ACC112 (cell line): ENCODE results near the gene TFF1.

Source experiments
- H2AFZ ChIP-seq: fragments of 200-600 bp; sonication (generic); one replicate; pipeline ENCODE4 v1.6.0; 2017; ENCODE audit warnings: antibody characterized with exemption, low read length; ENCODE audit not compliant: unreplicated experiment
- H3K27ac ChIP-seq: fragments of 200-600 bp; sonication (generic); 2 replicates; pipeline ENCODE4 v1.5.1; 2014; ENCODE audit warnings: low read depth, mild to moderate bottlenecking, antibody characterized with exemption, low read length, moderate library complexity
- H3K27me3 ChIP-seq: fragments of 200-600 bp; sonication (generic); 2 replicates; pipeline ENCODE4 v1.6.1; 2014; ENCODE audit warnings: mild to moderate bottlenecking, antibody characterized with exemption, low read length, moderate library complexity, mixed read lengths; ENCODE audit not compliant: insufficient read depth
- H3K36me3 ChIP-seq: fragments of 200-600 bp; sonication (generic); 2 replicates; pipeline ENCODE4 v1.6.1; 2016; ENCODE audit warnings: mild to moderate bottlenecking, antibody characterized with exemption, low read length, moderate library complexity, mixed read lengths; ENCODE audit not compliant: insufficient read depth
- H3K4me1 ChIP-seq: fragments of 200-600 bp; sonication (generic); one replicate; pipeline ENCODE4 v1.6.1; 2016; ENCODE audit warnings: low read length, mixed read lengths; ENCODE audit not compliant: insufficient read depth, unreplicated experiment, control insufficient read depth
- H3K4me3 ChIP-seq: fragments of 200-600 bp; sonication (generic); 2 replicates; pipeline ENCODE4 v1.5.1; 2014; ENCODE audit warnings: mild to moderate bottlenecking, low read depth, low read length
- H3K79me2 ChIP-seq: fragments of 200-600 bp; sonication (generic); one replicate; pipeline ENCODE4 v1.6.0; 2016; ENCODE audit warnings: low read length; ENCODE audit not compliant: control insufficient read depth, unreplicated experiment, insufficient read depth

Gene TFF1

DNA sequence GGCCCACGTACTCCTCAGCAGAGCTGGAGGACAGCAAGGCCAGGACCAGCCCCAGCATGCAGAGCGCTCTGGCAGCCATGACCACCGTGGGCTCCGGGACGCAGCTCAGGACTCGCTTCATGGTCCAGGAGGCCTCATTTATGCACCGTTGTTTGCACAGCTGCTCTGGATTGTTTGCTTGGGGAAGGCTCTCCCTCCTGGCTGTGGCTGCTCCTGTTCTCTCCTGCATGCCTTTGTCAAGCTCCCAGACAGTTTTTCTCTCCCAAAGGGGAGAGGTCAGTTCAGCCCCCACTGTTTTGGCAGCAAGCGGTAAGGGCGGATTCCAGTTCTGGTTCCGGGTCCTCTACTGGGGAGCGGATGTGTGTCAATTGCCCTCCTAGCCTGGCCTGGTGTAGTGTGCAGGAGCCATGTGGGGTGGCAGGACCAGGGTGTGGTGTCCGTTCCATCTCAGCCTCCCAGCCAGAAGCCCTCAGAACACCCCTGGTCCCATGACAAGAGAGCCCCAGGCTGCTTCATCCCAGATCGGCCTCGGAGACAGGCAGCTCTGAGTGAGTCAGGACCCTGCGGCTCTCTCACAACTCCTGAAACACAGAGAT is 50.9 kb downstream of the TFF1 start, which contains the start of gene TFF3:
TFF3 (minus strand) TSS at position 114 of the 596 bp plus-strand sequence; CDS start at position 79, 35 bp downstream.
- no peaks in the 10 kb centered on the region for H3K79me2 ChIP-seq
- no peaks in the 10 kb centered on the region for H3K36me3 ChIP-seq
- H2AFZ ChIP-seq = no peak within 1 kb of the TSS
- peaks cover 80% of the 10 kb centered on the region for H3K27me3 ChIP-seq
- H3K4me3 ChIP-seq = no peak within 1 kb of the TSS
- no peak within 1 kb of the TSS for H3K27ac ChIP-seq
- H3K4me1 ChIP-seq = no peaks in the 10 kb centered on the region

DNA sequence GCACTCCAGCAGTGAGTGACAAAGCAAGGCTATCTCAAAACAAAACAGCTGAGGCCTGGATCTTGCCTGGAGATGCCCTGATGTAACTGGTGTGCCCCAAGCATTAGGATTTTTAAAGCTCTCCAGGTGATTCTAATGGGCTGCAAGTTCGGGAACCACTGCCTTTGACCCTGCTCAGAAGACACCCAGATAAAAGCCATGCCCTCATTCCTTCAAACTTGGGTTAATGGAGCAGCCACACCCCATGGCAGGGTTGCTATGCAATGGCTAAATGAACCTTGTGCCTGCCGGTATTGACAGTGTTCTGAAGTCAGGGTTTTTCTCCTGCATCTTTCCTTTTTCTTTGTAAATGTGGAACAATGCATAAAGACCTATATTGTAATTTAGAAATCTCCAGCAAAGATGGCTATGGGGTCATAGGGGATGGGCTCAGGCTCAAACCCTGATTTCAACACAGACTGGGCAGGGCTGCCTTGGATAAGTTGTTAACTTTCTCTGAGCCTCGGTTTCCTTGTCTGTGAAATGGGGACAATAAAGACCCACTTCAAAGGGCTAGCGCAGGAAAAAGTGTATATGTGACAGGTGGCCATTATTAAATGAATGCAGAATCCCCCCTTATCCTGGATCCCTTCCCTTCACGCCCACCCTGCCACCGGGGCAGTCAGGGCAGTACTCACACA is 51.6 kb downstream of the TFF1 start:
- no peak overlapping the region for H2AFZ ChIP-seq
- no peak overlapping the region for H3K4me3 ChIP-seq
- H3K4me1 ChIP-seq = no peaks in the 10 kb centered on the region
- no peak overlapping the region for H3K27ac ChIP-seq
- H3K36me3 ChIP-seq = no peaks in the 10 kb centered on the region
- H3K27me3 ChIP-seq = peaks cover 81% of the 10 kb centered on the region
- H3K79me2 ChIP-seq = no peaks in the 10 kb centered on the region

DNA sequence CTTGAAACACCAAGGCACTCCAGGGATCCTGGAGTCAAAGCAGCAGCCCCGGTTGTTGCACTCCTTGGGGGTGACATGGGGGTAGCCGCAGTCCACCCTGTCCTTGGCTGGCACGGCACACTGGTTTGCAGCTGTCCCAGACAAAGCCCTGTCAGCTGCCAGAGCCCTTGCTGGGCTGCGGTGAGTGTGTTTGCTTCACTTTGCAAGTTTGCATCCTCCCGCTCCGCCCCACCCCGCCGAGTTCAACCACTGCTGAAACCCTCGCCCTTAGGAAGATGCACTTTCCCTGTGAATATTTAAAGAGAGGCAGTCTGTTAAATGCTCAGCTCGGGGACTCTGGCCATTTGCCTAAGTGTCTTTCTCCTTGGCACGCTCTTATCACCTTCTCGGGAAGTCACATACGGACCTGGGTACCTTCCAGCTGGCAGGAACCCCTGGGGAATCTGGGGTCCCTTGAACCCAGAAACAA is 52.8 kb downstream of the TFF1 start:
- Histone ChIP-seq H3K27ac (no peak overlapping the region), H3K36me3 (no peaks in the 10 kb centered on the region), H3K4me3 (no peak overlapping the region), H2AFZ (no peak overlapping the region), H3K79me2 (no peaks in the 10 kb centered on the region), H3K27me3 (peaks cover 84% of the 10 kb centered on the region), H3K4me1 (no peaks in the 10 kb centered on the region)

DNA sequence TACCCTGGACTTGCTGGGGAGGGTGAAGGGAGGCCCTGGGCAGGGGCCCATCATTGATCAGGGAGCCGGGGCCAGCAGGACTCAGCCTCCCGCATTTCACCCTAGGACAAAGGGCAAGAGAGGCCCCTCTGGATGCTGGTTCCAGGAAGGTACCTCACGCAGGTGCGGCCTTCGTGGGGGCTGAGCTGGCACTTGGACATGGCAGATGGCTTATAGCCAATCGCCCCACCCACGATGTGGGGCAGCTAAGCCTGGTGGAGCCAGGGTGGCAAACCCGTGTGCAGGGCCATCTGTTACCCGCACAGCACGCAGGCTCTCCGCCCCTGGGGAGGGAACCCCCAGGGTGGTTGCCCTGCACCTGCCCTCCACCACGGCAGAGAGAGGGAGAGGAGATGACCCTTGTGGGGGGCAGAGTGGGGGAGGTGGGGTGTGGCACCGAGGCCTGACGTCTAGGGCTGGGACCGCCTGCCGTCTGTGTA is 53.7 kb downstream of the TFF1 start:
- H3K79me2 ChIP-seq = no peaks in the 10 kb centered on the region
- no peaks in the 10 kb centered on the region for H3K4me1 ChIP-seq
- H3K27me3 ChIP-seq = peaks cover 84% of the 10 kb centered on the region
- no peak overlapping the region for H3K27ac ChIP-seq
- H2AFZ ChIP-seq = no peak overlapping the region
- H3K36me3 ChIP-seq = no peaks in the 10 kb centered on the region
- no peak overlapping the region for H3K4me3 ChIP-seq
